Bronchial epithelial cell (primary cell): ENCODE results near the gene NTM. TPM values are rescaled to one million over a fixed set of nuclear protein-coding genes. Genes with fewer than 3 reads are reported as not detected.

ENCODE experiments used
- DNase-seq: peaks from one replicate; pipeline ENCODE4 v3.0.0-alpha.2; 2010; ENCODE audit warnings: low read depth
- FAIRE-seq: peaks from 2 replicates; lab custom pipeline; 2011; peaks lifted over from hg19 to GRCh38; lab: Jason Lieb, UNC
- H3K27me3 ChIP-seq: 2 replicates; pipeline ENCODE4 v1.5.1; 2011; ENCODE audit warnings: low read length; ENCODE audit not compliant: control insufficient read depth, insufficient read depth
- H3K36me3 ChIP-seq: 2 replicates; pipeline ENCODE4 v1.5.1; 2011; ENCODE audit warnings: low read length; ENCODE audit not compliant: control insufficient read depth, insufficient read depth
- H3K4me3 ChIP-seq: 2 replicates; pipeline ENCODE4 v1.5.1; 2011; ENCODE audit warnings: mild to moderate bottlenecking, low read depth, low read length, control low read depth
- CTCF ChIP-seq: IDR thresholded peaks from 2 replicates; pipeline ENCODE4 v1.5.1; 2011; ENCODE audit warnings: mild to moderate bottlenecking, moderate library complexity, low read length, control low read depth, inconsistent platforms; ENCODE audit not compliant: insufficient read depth, severe bottlenecking
- total RNA-seq: library from RNA; depleted of rRNA; stranded (reverse); fragments of >200 nt; gene quantifications from 2 replicates; pipeline ENCODE4 v1.2.1, GENCODE V29; 2014

NTM gene
- total RNA-seq, 1 donor from 2014 or later: 4.2 TPM

- Histone ChIP-seq H3K4me3 (no peak overlapping the region), H3K27me3 (no peaks in the 10 kb centered on the region), H3K36me3 (no peaks in the 10 kb centered on the region)
- DNase-seq (no peak), FAIRE-seq (no peak)
- no peak for TF ChIP-seq CTCF
Observed at GRCh38 chr11:132187386-132187785, 817.0 kb downstream of the NTM start.

GRCh38 chr11:132187814-132188213, 817.4 kb downstream of the NTM start:
- H3K4me3 ChIP-seq: no peak overlapping the region
- no peaks in the 10 kb centered on the region for H3K36me3 ChIP-seq
- no peaks in the 10 kb centered on the region for H3K27me3 ChIP-seq
- FAIRE-seq (no peak), DNase-seq (no peak)
- no peak for TF ChIP-seq CTCF

- Histone ChIP-seq H3K27me3 (no peaks in the 10 kb centered on the region), H3K4me3 (no peak overlapping the region), H3K36me3 (no peaks in the 10 kb centered on the region)
- DNase-seq (no peak), FAIRE-seq (no peak)
- no peak for TF ChIP-seq CTCF
Observed at GRCh38 chr11:132196928-132197327, 826.5 kb downstream of the NTM start.

GRCh38 chr11:132200353-132200936, 830.0 kb downstream of the NTM start:
- no peak overlapping the region for H3K4me3 ChIP-seq
- no peak for TF ChIP-seq CTCF
- no peak for FAIRE-seq

DNA sequence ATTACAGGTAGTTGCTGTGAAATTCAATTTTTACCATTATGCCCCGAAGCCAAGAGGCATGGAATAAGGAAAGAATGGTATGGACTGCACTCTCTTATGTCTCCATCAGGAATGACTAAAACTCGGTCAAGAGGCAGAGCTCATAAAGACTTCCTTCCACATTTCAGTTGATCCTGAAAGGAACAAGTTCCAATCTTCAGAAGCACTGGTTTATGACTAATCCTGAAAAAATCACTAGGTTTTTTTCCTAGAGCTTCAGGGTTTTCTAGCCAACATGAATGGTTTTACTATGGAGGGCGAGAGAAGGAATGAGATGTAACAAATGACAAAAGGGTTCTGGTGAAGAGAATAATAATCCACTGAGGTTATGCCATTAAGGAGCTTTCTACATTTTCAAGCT, 832.2 kb downstream of the NTM start:
- FAIRE-seq (no peak), DNase-seq (no peak)
- no peak overlapping the region for H3K4me3 ChIP-seq
- no peak for TF ChIP-seq CTCF
- H3K27me3 ChIP-seq: no peaks in the 10 kb centered on the region
- no peaks in the 10 kb centered on the region for H3K36me3 ChIP-seq

More at GRCh38 chr11:132200353-132200936, 830.0 kb downstream of the NTM start:
- Histone ChIP-seq H3K36me3 (no peaks in the 10 kb centered on the region), H3K27me3 (no peaks in the 10 kb centered on the region)
- DNase-seq: no peak

DNA sequence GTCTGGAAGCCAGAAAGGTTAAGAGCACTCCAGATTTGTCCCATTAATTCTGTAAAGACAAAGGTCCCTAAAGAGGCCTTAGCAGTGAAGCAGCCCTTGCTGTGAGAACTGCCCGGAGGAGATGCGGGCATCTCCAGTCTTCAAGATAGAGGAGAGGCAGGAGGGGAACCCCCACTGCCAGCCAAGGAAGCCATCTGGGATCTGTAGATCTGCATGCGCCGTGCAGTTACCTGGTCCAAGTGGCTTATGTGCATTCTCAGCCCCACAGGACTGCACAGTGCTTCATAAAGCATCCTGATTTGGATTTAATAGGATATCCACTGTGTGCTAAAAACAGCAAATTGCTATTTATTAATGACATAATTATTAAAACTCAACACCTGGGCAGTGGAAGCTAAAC, 834.6 kb downstream of the NTM start:
- no peaks in the 10 kb centered on the region for H3K27me3 ChIP-seq
- DNase-seq (no peak), FAIRE-seq (no peak)
- no peak overlapping the region for H3K4me3 ChIP-seq
- TF ChIP-seq CTCF: no peak
- no peaks in the 10 kb centered on the region for H3K36me3 ChIP-seq
